ENCODE results near the gene C15orf39. TPM values are rescaled to one million over a fixed set of nuclear protein-coding genes. Genes with fewer than 3 reads are reported as not detected.

C15orf39 gene
- total and polyA plus RNA-seq, 9 of the 15 experiments (the other 6 are each of a cell fraction or from before 2014, with no cell fraction given): 0.31 to 29.8 (median 4.4) TPM

- TF ChIP-seq ID3 (CRISPR knock-in tag; IDR thresholded peaks at IDR 0.05): no peak
- TF ChIP-seq ID3 (tag; IDR thresholded peaks at IDR 0.05): no peak
- no peak for TF ChIP-seq KDM1A (IDR thresholded peaks at IDR 0.05)
- no peak for TF ChIP-seq SIRT6 (IDR thresholded peaks at IDR 0.05; ENCODE audit: low read depth, low read length)
Measured at GRCh38 chr15:75235760-75236729, 34.4 kb downstream of the C15orf39 start (continued).

- FAIRE-seq (no peak), DNase-seq (ENCODE audit: extremely low read depth in 1 of 4, low spot score in 3 of 4) (no peak), ATAC-seq (no peak; the same call in 2 of the 3 replicates)
- POLR2A ChIA-PET: interaction anchor here (0.6 to 0.7 kb wide), 2 partner anchors 22 to 962 kb away, joined by 3 to 4 read pairs; no protein-coding TSS in a partner anchor
- WGBS (ENCODE audit: insufficient coverage, low coverage, missing lambda C conversion rate): 5% methylated on average over 10 of the region's 11 CpGs
- H3K4me3 ChIP-seq: no peak overlapping the region
- H2AFZ ChIP-seq (ENCODE audit: low read depth, low read length): no peak overlapping the region
- no peaks in the 10 kb centered on the region for H3K9me1 ChIP-seq (ENCODE audit: control insufficient read depth, insufficient read depth, low read length)
- H3K79me2 ChIP-seq (ENCODE audit: control insufficient read depth, insufficient read depth, low read length): no peaks in the 10 kb centered on the region
- in situ Hi-C loops (cut with MboI) (loop anchor here (10.0 kb wide), 1 partner anchor 1153 kb away; the partner anchor contains the start of gene GOLGA6A), intact Hi-C loops (cut with micrococcal nuclease) (no loop called here)
- no peaks in the 10 kb centered on the region for H3K9me3 ChIP-seq (replicated peaks; ENCODE audit: control insufficient read depth, insufficient read depth, low read depth, low read length)
- BruUV-seq (replicated peaks): no TSS peak
- peak overlapping the region in 1 of 2 experiments; percentile 43; a peak in 2 of 4 replicates for H3K9ac ChIP-seq (ENCODE audit: insufficient read depth in 1 of 2, low read depth in 2 of 2, low read length in 2 of 2)
- peaks cover 0 to 7% of the 10 kb centered on the region in 2 experiments; a peak in 1 of 5 replicates for H3K4me1 ChIP-seq (replicated peaks in 1 of 2; ENCODE audit: control insufficient read depth in 2 of 2, insufficient read depth in 2 of 2, low read length in 2 of 2)
- H3K4me2 ChIP-seq (ENCODE audit: insufficient read depth, low read length): no peak overlapping the region
- H3K36me3 ChIP-seq (ENCODE audit: control insufficient read depth, insufficient read depth, low read length): no peaks in the 10 kb centered on the region
- peaks cover 0 to 55% of the 10 kb centered on the region in 2 experiments; a peak in 4 of 5 replicates for H3K27me3 ChIP-seq (ENCODE audit: control insufficient read depth in 2 of 2, insufficient read depth in 2 of 2, low read length in 2 of 2)
- H3K27ac ChIP-seq (ENCODE audit: extremely low read depth, low read depth, low read length): no peak overlapping the region
- CTCF ChIA-PET (ENCODE audit: low intra/inter-chr PET ratio): no interaction called here
- peaks cover 8% of the 10 kb centered on the region for H4K20me1 ChIP-seq (replicated peaks; ENCODE audit: control insufficient read depth, insufficient read depth, low read length)
- TF ChIP-seq HDAC1 (IDR thresholded peaks at IDR 0.05) (no peak), HOMEZ (CRISPR knock-in tag; IDR thresholded peaks at IDR 0.05) (no peak), PML (IDR thresholded peaks at IDR 0.05; ENCODE audit: low read length) (no peak), POLR3A (IDR thresholded peaks at IDR 0.05; ENCODE audit: borderline replicate concordance, extremely low read depth, insufficient read depth, insufficient read length) (no peak), PRMT5 (CRISPR knock-in tag; IDR thresholded peaks at IDR 0.05) (no peak), FOXJ2 (tag; IDR thresholded peaks at IDR 0.05) (no peak), FOXK2 (conservative IDR thresholded peaks at IDR 0.05 in 1 of 2, IDR thresholded peaks at IDR 0.05 in 1 of 2; ENCODE audit: low read depth in 2 of 2) (no peak), PTRF (tag; IDR thresholded peaks at IDR 0.05) (no peak), CBX2 (IDR thresholded peaks at IDR 0.05; ENCODE audit: insufficient read depth, low read length, poor library complexity, severe bottlenecking) (no peak), MEF2D (tag; conservative IDR thresholded peaks at IDR 0.05; ENCODE audit: low read depth) (no peak), YY1 (IDR thresholded peaks at IDR 0.05; ENCODE audit: borderline replicate concordance in 1 of 3, control insufficient read depth in 1 of 3, extremely low read depth in 1 of 3, insufficient read depth in 3 of 3, insufficient read length in 1 of 3, insufficient replicate concordance in 2 of 3, low read depth in 1 of 3, low read length in 2 of 3) (no peak), NFATC3 (IDR thresholded peaks at IDR 0.05) (no peak)
Measured at GRCh38 chr15:75237316-75237982, 35.8 kb downstream of the C15orf39 start.
